HT1080 (cell line): Measurements from ENCODE around the gene FAM184B. TPM values are rescaled to one million over a fixed set of nuclear protein-coding genes. Genes with fewer than 3 reads are reported as not detected.
A peak's percentile ranks its signal among the peaks of the same experiment; 100 is the strongest.

Experiments used
- DNase-seq: peaks from one replicate; pipeline ENCODE4 v3.0.0-alpha.2; 2015; ENCODE audit warnings: low read depth
- polyA plus RNA-seq, 2 experiments: library from polyadenylated mRNA; depleted of rRNA; stranded (reverse); fragments of >200 nt; gene quantifications; 2 replicates each; pipeline ENCODE4 v1.2.3, GENCODE V29; 2015
- total RNA-seq: library from RNA; depleted of rRNA; stranded (reverse); fragments of >200 nt; shearing (Covaris generic); gene quantifications from 2 replicates; pipeline ENCODE4 v1.2.3, GENCODE V29; 2014; rRNA removed

FAM184B gene
- 0.02 TPM in 1 of 2 replicates, not detected in the other for total RNA-seq
- polyA plus RNA-seq (2015; cell fraction: cytosol; rRNA removed): not detected in 2 replicates
- 0.06 TPM in 1 of 2 replicates, not detected in the other for polyA plus RNA-seq (2015; cell fraction: nucleus; rRNA removed)

DNA sequence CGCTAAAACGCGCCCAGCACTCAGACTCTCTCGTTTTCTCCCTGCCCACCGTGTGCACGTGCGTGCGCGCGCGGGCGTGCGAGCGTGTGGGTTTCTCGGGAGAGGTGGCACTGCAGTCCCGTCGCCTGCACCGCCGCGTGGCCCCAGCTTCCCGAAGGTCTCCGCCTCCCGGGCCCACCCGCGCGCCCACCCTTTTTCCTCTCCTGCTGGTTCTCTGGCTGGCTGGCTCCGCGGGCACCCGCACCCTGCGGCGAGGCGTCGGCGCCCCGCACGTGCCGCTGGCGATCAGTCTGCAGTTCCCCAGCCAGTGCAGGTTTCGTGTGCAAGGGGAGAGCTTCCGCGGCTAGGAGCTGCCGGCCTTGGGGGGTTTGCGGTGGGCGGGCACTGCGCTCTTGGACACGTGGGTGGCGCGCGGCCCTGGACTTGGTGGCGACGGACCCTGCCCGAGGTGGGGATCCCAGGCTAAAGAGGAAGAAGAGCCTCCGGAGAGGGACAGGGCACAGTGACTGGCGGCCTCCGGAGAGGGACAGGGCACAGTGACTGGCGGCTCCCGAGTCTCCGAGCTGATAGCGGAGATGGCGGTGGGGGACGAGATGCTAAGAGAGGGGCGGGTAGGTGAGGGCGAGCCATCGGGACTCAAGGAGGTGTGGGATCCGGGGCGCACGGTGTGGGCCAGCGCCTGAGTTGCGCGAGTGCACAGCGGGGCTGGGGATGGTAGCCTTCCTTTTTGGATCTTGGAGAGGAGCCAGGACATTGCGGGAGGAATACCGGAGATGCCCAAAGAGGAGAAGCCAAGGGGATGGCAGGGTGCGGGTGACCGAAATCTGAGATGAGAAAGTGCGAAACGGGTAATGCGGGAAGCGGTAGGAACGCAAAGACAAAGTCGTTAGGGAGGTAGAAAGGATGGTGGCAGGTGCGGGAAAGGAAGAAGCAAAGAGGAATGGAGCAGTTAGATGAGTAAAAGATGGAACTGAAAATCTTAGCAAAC is at the start of gene FAM184B:
TSS of gene FAM184B (minus strand) at position 322 of the 988 bp plus-strand sequence. CDS start 322 bp downstream, outside the sequence.
- DNase-seq: no peak

DNA sequence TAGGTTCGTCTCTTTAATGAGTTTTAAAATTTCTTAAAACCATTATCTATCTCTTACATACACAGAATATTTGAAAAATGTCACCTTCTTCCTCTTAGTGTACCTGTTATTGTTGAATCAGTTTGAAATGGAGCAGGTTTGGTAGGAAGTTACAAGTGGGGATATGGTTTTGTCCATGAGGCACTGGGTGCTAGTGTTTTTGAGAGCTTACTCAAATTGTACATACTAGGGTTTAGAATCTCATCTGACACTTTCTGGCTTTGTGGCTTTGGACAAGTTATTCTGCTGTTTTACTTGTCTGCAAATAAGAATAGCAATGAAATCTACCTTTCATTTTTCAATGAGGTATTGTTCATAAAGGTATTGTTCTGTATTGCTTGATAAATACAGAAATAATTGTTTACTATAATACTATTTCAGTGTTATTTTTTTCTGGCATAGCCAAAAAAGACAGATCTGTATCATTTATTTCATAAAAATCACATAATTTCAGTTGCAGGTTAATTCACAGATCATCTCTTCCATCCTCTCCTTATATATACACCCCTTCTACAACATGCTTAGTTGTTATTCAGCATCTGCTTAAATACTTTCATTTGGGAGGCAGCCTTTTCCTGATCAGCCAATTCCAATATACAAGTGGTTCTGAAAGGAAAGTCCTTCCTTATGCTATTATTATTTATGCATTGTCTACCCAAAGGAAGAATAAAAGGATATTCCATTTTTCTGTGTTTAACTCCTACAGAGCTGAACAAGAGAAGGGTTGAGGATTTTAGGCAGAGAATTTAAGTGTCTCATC is 42.6 kb upstream of the FAM184B start:
- DNase-seq: no peak

DNA sequence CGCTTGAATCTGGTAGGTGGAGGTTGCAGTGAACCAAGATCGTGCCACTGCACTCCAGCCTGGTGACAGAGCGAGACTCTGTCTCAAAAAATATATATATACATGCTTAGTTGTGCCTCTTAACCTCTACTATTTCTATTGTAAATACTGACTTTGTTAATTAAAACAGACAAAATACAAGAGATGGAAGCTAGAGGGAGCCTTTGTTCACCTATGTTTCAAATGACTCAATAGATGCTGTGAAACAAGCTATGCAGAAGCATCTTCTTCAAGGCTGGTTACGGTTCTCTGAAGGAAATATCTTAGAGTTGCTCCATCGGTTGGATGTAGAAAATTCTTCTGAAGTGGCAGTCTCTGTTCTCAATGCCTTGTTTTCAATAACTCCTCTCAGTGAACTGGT is 35.6 kb upstream of the FAM184B start:
- no peak for DNase-seq

DNA sequence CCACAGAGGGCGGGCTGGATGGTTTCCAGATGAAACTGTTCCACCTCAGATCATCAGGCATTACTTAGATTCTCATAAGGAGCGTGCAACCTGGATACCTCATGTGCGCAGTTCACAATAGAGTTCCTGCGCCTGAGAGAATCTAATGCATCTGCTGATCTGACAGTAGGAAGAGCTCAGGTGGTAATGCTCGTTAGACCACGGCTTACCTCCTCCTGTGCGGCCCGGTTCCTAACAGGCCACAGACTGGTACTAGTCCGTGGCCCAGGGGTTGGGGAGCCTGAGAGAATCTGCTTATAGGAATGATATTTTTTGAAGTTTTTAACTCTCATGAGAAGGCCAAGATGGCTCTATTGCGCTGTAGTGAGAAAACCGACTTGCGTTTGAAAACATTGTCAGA is 34.7 kb upstream of the FAM184B start:
- DNase-seq: no peak

DNA sequence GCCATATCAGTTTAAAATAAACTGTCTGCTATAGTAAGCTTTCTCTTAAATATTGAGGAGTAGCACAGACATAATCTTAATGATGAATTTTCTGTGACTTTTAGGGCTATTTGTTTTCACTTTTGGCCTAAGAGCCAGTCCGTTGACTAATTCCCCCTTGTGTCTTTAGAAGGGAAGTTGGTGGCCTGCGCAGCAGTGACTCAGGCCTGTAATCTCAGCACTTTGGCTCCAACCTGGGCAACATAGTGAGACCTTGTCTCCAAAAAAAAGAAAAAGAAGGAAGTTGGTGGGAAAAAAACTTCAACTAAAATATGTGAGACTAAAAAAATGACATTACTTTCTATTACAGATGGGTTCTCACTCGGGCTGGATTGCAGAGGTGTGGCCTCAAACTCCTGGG is 32.7 kb upstream of the FAM184B start:
- peak; percentile 82 for DNase-seq

DNA sequence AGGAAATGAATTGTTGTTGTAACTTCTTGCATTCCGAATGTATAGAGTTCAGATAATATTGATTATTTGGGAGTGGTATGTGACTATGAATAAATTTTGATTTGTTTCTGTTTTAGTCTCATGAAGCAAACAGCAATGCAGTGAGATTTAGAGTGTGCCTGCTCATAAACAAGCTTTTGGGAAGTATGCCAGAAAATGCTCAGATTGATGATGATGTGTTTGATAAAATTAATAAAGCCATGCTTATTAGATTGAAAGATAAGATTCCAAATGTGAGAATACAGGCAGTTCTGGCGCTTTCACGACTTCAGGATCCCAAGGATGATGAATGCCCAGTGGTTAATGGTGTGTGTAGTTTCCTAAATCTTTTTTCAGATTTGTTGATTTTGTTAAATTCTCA is 31.4 kb upstream of the FAM184B start:
- DNase-seq: no peak

DNA sequence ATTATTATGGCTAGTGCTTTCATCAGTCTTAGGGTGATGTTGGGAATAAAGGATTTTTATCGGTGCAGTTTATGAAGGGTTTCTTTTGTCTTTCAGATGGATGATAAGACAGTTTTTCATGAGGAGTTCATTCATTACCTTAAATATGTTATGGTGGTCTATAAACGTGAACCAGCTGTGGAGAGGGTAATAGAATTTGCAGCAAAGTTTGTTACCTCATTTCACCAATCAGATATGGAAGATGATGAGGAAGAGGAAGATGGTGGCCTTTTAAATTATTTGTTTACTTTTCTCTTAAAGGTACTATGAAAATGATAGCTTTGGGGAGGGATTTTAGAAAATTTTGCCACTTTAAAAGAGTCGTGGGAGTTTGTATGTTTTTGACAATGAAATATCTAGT is 30.7 kb upstream of the FAM184B start:
- DNase-seq: no peak

DNA sequence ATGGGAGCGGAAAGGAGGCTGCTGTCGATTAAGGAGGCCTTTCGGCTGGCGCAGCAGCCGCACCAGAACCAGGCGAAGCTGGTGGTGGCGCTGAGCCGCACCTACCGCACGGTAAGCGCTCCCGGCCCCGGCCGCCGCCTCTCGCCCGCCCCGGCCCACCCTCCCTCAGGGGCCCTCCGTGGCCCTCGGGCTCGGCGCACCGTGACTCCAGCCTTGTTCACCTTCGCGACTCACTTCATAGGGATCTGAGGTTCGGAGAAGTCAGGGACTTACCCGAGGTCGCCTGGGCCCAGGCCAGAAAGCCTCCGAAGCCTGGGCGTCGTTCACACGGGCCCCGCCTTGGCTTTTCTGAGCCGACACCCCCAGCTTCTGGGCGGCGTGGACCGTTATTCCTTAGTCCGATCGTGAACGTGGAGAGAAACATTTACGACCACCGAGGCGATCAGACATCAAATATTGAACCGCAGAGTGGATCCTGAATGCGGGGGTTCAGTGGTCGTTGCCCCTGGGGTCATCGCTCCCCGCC is 29.7 kb upstream of the FAM184B start:
- no peak for DNase-seq

DNA sequence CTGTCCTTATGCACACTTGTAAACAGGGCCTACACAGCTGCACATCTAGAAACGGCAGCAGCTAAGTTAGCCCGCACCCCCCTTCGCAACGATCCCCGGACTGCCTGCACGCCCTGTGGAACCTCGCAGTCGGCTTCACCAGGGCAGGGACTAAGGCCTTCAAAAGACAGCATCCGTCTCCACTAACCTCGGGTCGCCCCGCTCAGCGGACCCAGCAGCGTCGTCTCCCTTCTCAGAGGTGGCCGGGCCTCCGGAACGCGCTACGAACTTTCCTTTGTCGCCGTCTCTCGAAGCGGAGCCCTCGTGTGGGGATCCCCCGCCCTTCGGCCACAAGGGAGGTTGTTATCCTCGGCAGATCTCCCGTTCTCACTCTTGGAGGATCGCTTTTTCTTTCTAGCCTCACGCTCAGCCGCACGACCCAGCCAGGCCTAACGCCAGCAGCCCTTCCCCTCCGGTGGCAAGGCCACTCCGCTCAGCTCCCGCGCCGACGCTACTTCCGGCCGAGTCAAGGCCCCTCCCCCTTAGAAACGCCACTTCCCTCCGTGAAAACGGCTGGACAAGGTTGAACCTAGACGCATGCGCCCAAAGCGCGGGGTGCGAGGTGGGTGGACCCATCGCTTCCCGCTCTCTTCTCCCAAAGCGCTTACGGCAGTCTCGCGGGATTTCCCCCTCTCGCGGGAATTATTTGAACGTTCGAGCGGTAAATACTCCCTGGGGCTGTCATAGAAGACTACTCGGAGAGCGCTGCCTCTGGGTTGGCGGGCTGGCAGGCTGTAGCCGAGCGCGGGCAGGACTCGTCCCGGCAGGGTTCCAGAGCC is 29.0 kb upstream of the FAM184B start, which contains the start of the genes DCAF16 and NCAPG:
TSS of gene DCAF16 (minus strand) at position 498 of the 818 bp plus-strand sequence. CDS start 6,616 bp downstream, outside the sequence.
TSS of gene NCAPG (plus strand) at position 720 of the 818 bp plus-strand sequence. CDS start 99 bp downstream, outside the sequence.
- DNase-seq: peak; percentile 98

DNA sequence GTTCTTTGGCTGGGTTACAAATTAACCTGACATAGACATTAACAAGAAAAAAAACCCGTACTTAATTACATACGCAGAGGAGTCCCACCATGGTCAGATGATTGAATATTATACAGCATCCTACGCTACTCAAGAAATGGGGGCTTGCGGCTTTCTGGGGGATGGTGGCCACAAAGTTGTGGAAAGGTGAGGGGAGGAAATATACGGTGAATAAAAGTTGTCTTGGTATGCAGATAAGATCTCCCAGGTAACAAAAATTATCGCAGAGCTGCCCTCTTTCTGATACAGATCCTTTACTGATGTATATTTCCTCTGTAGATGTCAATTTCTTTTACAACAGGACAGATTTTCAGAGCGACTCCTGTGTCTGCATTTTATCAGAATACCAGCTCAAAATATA is 28.2 kb upstream of the FAM184B start:
- DNase-seq: no peak

DNA sequence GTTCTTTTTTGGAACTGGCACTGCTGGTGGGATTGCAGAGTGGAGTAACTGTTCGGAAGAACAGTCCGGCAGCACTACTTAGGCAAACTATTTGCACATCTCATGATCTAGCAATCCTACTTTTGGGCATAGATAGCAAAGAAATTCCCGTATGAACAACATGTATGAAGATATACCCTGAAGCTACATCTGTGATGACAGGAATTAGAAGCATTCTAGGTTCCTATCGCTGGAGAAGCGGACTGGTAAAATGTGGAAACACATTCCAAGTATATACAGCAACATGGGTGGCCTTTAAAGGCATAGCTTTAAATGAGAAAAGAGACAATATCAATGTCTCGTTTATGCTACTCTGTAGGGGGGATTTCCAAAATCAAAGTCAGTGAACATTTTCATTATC is 26.0 kb upstream of the FAM184B start:
- DNase-seq: no peak

DNA sequence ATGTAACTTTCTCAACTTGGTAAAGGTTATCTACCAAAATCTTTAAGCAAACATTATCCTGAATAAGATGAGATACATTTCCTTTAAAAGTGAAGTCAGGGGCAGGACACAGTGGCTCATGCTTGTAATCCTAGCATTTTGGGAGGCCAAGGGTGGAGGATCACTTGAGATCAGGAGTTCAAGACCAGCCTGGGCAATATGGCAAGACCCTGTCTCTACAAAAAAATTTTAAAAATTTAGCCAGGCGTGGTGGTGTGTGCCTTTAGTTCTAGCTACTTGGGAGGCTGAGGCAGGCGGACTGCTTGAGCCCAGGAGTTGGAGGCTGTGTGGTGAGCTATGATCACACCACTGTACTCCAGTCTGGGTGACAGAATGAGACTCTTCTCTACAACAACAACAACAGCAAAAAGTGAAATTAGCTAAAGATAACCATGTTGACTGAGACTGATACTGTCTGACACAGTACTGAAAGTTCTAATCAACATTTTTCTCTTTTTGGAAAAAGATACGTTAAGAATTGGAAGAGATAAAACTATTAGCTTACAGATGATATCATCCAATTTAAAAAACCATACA is 24.2 kb upstream of the FAM184B start:
- DNase-seq: no peak

DNA sequence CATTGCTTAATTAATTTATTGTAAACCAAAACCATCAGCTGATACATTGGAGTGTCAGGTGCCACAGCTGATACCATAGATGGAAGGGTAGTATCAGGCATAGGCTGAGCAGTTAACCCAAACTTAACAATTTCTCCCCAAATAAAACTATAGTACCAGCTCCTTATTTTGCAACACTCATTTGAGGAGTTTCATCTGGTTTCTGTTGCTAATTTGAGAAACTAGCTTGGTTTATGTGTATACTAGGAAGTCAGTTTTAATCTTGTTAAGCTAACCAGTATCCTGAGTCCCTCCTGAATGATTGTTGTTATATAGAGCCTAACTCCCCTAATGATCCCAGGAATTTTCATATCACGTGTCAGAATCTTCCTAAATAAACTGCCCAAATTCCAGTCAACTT is 16.4 kb upstream of the FAM184B start:
- DNase-seq: no peak

DNA sequence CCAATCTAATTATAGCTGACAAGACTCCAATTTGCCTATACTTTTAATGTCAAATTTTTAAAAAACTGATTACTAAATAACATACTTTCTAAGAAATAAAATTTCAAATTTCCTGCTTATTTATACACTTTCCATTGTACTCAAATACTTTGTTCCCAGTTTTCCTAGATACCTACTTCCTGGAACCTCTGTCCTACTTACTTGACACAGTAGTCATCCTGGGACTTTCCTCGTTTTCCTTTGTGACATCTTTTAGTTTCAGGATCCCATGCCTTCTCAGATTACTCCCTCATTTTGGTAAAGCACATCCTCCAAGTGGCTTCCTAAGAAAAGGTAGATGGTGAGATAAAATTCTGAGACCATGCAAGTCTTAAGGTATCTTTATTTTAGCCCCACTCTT is 13.3 kb upstream of the FAM184B start:
- DNase-seq: no peak

DNA sequence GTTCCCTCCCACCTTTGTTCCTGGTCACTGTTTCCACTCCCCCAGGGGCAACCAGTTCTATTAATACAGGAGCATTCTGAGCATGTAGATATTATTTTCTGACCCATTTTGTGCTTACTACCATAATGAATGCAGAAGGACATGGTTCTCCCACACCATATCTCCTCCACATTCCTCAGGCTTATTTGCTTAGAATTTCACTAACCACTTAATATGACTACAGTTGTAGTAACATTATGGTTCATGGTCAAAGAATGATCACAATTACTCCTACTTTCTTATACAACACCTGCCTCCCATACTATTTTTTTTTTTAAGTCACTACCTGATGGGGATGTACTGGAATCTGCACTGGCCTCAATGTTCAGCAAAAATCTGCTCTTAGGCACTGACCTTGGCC is 7.5 kb upstream of the FAM184B start:
- DNase-seq: no peak

DNA sequence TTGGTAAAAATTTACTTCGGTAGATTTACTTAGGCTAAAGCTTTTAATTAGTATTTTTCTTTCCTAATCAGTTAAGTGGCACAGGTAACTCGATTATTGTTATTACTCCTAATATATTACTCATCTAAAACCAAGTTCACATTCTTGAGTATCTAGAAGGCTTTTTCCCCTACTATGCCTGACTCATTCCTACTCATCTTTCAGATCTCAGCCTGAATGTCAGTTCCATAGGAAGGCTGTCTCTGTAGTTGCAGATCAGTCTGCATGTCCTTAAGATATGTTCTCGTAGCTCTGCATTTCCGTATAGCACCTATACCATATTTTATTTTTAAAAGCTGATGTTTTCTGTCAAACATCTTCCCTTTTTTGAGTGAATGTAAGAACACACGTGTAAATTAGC is 5.9 kb upstream of the FAM184B start:
- DNase-seq: peak; percentile 78

DNA sequence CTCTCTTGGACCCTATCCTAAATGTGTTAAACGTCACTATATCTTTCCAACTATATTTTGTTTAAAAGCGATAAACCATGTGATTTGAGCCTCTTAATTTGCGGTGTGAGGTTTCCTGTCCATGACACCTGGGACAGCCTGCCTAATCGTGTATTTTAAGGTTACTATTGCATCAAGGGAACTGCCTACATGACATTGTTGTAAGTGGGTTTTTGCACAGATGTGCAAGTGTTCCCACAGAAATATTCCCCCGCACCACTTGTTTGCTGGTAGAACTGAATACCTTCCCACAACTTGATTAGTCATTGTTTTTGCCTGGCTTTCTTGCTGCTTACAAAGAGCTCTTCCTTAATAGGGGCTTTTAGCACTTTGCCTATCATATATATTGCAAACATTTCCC is 5.1 kb upstream of the FAM184B start:
- DNase-seq: peak; percentile 38

DNA sequence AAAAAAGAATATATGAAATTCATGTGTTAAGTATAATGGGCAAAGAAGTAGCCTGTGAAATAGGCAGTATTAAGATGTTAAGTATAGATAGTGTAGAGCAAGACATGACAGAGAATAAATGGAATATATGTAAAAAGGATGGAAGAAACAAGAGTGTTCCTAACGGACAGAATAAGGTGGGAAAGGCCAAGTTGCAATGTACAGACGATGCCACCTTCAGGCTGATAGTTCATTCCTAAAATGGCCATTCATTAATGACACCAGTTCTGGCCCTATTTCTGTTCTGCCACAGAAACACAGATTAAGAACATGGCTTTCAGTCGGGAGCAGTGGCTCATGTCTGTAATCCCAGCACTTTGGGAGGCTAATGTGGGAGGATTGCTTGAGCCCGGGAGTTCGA is 4.4 kb upstream of the FAM184B start:
- DNase-seq: no peak

DNA sequence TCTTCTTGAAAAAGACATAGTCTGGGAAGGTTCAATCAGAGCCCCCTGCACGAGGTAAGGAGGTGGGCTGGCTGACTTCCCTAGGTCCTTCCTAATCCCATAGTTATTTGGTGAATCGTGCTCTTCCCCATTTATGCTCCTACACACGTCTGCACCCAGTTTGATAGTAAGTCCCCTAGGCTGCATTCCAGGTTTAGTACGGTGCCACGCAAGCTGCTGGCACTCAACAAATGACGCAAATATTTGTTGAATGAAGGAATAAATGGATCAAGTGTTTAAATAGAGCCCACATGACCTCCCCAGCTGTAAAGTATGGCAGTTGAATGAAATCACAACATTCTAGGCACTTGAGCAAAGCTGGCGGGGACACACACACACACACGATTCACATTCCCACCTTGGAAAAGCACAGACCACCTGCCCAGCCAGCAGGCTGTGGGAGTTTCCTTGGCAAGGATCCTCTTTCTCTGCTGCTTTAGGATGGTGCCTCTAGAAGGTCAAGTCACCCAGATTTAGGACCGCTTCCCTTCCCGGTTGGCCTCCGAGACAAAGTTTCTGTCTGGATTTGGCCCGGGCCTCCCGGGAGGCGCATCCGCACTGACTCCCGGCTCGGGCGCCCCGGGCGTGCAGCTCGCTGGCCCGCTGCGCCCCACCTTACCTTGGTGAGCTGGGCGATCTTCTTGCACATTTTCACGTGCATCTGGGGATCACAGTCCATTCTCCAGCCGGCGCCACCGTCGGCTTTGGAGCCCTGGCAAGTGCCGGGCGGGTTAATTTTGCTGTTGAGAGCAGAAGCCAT is 721 bp downstream of the FAM184B start:
- no peak for DNase-seq
